Adrenal gland (tissue), 5 donors: ENCODE results near the gene LRRN1.

ENCODE experiments used
- CTCF ChIP-seq, 6 experiments: fragments of 450-650 bp in 4 of 6; fragments of 200-600 bp in 2 of 6; sonication (generic) in 1 of 6; IDR thresholded peaks; 1 replicate in 5 of 6; 2 replicates in 1 of 6; pipeline versions ENCODE4 v1.5.1 to v1.8.0; 2016 to 2021; ENCODE audit warnings: antibody characterized with exemption in 6 of 6, mild to moderate bottlenecking in 2 of 6, moderate library complexity in 1 of 6
- POLR2A ChIP-seq, 2 donors: fragments of 450-650 bp; IDR thresholded peaks; one replicate each; pipeline ENCODE4 v1.6.1; 2017; ENCODE audit warnings: antibody characterized with exemption in 2 of 2, mild to moderate bottlenecking in 2 of 2, moderate library complexity in 1 of 2
- donor health status: DM: no; HTN: no; CAD: no.

GRCh38 chr3:3806856-3807255 lies 7.6 kb downstream of the LRRN1 start:
- TF ChIP-seq CTCF (IDR thresholded peaks at IDR 0.05) (no peak), POLR2A (IDR thresholded peaks at IDR 0.05) (no peak)
